CD4-positive, alpha-beta memory T cell (primary cell): ENCODE measurements around the gene TEDC1. TPM values are rescaled to one million over a fixed set of nuclear protein-coding genes. Genes with fewer than 3 reads are reported as not detected.

Source experiments
- CTCF ChIA-PET: fragments of 350-600 bp; sonication (Branson Sonifier 250); formaldehyde crosslinking; loops from one replicate; lab custom pipeline; 2021; ENCODE audit warnings: inconsistent platforms; ENCODE audit not compliant: partially characterized antibody; lab: Charles Lee
- POLR2A ChIA-PET: fragments of 350-600 bp; sonication (Branson Sonifier 250); formaldehyde crosslinking; loops from one replicate; lab custom pipeline; 2021; ENCODE audit not compliant: partially characterized antibody; lab: Charles Lee
- DNase-seq, 5 donors: peaks; one replicate each; pipeline versions ENCODE4 v3.0.0 to v3.0.0-alpha.2; 2020 to 2022; ENCODE audit warnings: mixed read lengths in 1 of 5
- H3K27ac ChIP-seq: one replicate; pipeline ENCODE4 v1.7.0; 2013; ENCODE audit warnings: low read depth, low read length
- H3K27me3 ChIP-seq: 2 replicates; pipeline ENCODE4 v1.7.0; 2013; ENCODE audit warnings: mild to moderate bottlenecking, low read length, moderate library complexity; ENCODE audit not compliant: insufficient read depth
- H3K36me3 ChIP-seq: 2 replicates; pipeline ENCODE4 v1.7.0; 2013; ENCODE audit warnings: mild to moderate bottlenecking, low read length, moderate library complexity; ENCODE audit not compliant: insufficient read depth
- H3K4me1 ChIP-seq: 2 replicates; pipeline ENCODE4 v1.7.0; 2013; ENCODE audit warnings: mild to moderate bottlenecking, low read length, moderate library complexity; ENCODE audit not compliant: insufficient read depth
- H3K4me3 ChIP-seq, 2 donors: one replicate each; pipeline ENCODE4 v1.7.0; 2013; ENCODE audit warnings: low read length in 2 of 2, mild to moderate bottlenecking in 1 of 2
- H3K9me3 ChIP-seq, 2 donors: one replicate each; pipeline ENCODE4 v1.7.0; 2013; ENCODE audit warnings: low read length in 2 of 2, control low read depth in 1 of 2; ENCODE audit not compliant: control insufficient read depth in 1 of 2
- H3K27ac Mint-ChIP-seq, 7 donors: one replicate each; pipeline ENCODE4 v1.8.0; 2020 to 2021; ENCODE audit warnings: mixed read lengths in 7 of 7, mild to moderate bottlenecking in 6 of 7, inconsistent platforms in 3 of 7, moderate library complexity in 3 of 7
- H3K27me3 Mint-ChIP-seq, 2 donors: one replicate each; pipeline ENCODE4 v1.8.0; 2020 to 2021; ENCODE audit warnings: mixed read lengths in 2 of 2
- H3K36me3 Mint-ChIP-seq, 2 donors: one replicate each; pipeline ENCODE4 v1.8.0; 2020 to 2021; ENCODE audit warnings: mixed read lengths in 2 of 2, inconsistent platforms in 1 of 2, mild to moderate bottlenecking in 1 of 2
- H3K4me1 Mint-ChIP-seq, 4 donors: one replicate each; pipeline ENCODE4 v1.8.0; 2020 to 2021; ENCODE audit warnings: mixed read lengths in 4 of 4, mild to moderate bottlenecking in 1 of 4
- H3K4me3 Mint-ChIP-seq, 8 donors: one replicate each; pipeline ENCODE4 v1.8.0; 2020 to 2021; ENCODE audit warnings: mixed read lengths in 8 of 8, mild to moderate bottlenecking in 7 of 8, moderate library complexity in 6 of 8, inconsistent platforms in 3 of 8
- H3K9me3 Mint-ChIP-seq, 8 donors: one replicate each; pipeline ENCODE4 v1.8.0; 2020 to 2021; ENCODE audit warnings: mixed read lengths in 8 of 8, mild to moderate bottlenecking in 5 of 8, inconsistent platforms in 3 of 8, moderate library complexity in 1 of 8
- intact Hi-C: fragments of 100-400 bp; cut with micrococcal nuclease; formaldehyde crosslinking; loops from one replicate; pipeline ENCODE4 v1.15.1; 2023
- polyA plus RNA-seq, 2 donors: library from polyadenylated mRNA; unstranded; fragments of 300-500 nt; fragmentation: Illumina TruSeq; gene quantifications; one replicate each; pipeline ENCODE4 v1.2.3, GENCODE V29; 2021
- total RNA-seq, 2 experiments: library from RNA; stranded (reverse); gene quantifications; one replicate each; pipeline ENCODE4 v1.2.3, GENCODE V29; 2021

Gene TEDC1
- total and polyA plus RNA-seq, 4 experiments from 2014 or later: 10.2 to 30.2 (median 17.9) TPM

DNA sequence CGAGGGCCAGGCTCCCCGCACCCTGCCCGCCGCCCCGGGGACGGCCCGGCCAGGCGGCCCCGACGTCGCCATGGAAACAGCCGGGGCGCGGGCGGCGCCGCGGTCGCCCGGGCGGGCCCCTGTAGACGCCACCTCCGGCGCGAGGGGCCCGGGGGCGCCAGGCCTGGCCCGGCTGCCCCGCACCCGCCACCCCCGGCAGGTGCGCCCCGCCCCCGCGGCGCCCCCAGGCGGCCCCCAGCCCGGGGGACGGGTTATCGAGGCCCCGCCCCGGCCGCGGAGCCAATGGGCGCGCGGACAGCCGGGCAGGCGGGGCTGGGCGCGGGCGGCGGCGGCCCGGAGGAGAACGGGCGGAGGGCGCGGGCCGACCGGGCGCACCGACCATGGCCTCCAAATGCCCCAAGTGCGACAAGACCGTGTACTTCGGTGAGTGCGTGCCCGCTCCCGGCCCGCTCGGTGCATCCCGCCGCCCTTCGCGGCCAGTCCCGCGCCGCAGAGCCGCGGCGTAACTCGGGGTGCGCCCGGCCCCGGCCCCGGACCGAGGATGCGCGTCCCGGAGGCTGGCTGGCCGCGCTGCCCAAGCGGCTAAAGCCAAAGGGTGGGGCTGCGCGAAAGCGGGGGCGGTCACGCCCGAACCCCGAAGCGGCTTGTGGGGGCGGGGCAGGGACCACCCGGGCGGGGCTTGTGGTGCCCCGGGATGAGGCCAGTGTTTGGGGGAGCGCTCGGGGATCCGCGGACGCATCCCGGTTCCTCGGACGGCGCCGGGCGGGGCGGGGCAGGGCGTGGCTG lies 16.4 kb upstream of the TEDC1 start, which contains the start of gene CRIP2:
CRIP2 (plus strand) TSS at position 339 of the 786 bp plus-strand sequence; CDS start at position 381, 42 bp downstream.
- no peaks in the 10 kb centered on the region for H3K27me3 Mint-ChIP-seq
- Histone ChIP-seq H3K9me3 (no peaks in the 10 kb centered on the region), H3K4me3 (peak within 1 kb of the TSS; percentile 36 to 61), H3K36me3 (no peaks in the 10 kb centered on the region), H3K27me3 (no peaks in the 10 kb centered on the region), H3K27ac (peak within 1 kb of the TSS; percentile 66), H3K4me1 (peaks cover 42% of the 10 kb centered on the region)
- peaks cover 0 to 2% of the 10 kb centered on the region in 2 donors for H3K36me3 Mint-ChIP-seq
- H3K4me1 Mint-ChIP-seq: peaks cover 8 to 30% (median 15%) of the 10 kb centered on the region in 4 donors
- ChIA-PET CTCF (interaction anchor here (1.0 kb wide), 1 partner anchor 15 kb away, joined by 3 read pairs; no protein-coding TSS in a partner anchor), POLR2A (interaction anchor here (1.0 to 8.3 kb wide), 5 partner anchors 12 to 71 kb away, joined by 3 to 346 read pairs (median 6); partner anchors contain the start of genes CRIP1 and TEDC1)
- intact Hi-C loops: loop anchor here (2.0 kb wide), 1 partner anchor 16 kb away; the partner anchor contains the start of gene TEDC1
- H3K27ac Mint-ChIP-seq: peak within 1 kb of the TSS; percentile 41 to 87 (median 66)
- DNase-seq: peak in 4 of 5 donors; percentile 49 to 63 (median 55)
- H3K9me3 Mint-ChIP-seq: peaks cover 0 to 3% (median 0%) of the 10 kb centered on the region in 8 donors
- peak within 1 kb of the TSS; percentile 69 to 86 (median 76) for H3K4me3 Mint-ChIP-seq

DNA sequence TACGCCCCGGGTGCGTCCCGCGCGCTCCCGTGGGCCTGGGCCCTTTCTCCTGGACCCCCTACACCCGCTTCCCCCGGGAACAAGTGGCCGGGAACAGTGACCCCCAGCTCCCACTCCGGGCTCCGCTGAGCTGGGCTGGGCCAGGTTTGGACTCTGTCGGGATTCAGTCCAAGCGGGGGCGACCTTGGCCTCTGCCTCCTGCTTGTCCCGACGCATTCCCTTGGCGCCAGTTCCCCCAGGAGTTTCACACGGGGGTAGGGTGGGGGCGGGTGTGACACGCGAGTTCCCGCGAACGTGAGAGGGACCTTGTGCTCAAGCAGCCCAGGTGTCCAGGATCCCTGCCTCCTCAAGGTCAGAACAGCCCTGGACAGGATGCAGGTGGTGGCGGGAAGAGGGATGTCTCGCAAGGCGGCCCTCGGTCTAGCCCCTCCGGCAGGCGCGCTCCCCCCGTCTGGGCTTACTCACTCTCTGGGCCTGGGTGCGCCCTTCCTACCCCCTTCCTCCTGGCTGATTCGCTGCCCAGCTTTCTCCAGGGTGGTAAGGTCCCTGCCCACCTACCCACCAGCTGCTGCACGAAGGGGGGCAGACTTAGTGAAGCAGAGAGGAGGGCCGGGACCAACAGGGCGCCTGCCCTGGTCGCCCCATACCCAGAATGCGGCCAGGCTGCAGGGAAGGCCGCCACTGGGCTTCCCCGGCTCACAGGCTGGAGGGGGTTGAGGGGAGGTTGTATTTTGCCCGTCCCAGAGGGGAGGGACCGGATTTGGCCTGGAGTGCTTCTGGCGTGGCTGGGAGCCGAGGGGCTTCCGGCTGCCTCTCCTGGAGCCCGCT lies 15.6 kb upstream of the TEDC1 start:
- peak overlapping the region in 7 of 8 donors; percentile 55 to 80 (median 74) for H3K4me3 Mint-ChIP-seq
- H3K4me1 Mint-ChIP-seq: peaks cover 11 to 38% (median 22%) of the 10 kb centered on the region in 4 donors
- peak overlapping the region in 1 of 2 donors; percentile 38 for H3K4me3 ChIP-seq
- no peaks in the 10 kb centered on the region for H3K27me3 ChIP-seq
- intact Hi-C loops: loop anchor here (2.0 kb wide), 1 partner anchor 15 kb away; the partner anchor contains the start of gene TEDC1
- POLR2A ChIA-PET: interaction anchor here (8.3 kb wide), 1 partner anchor 15 kb away, joined by 346 read pairs; the partner anchor contains the start of gene TEDC1
- CTCF ChIA-PET: no interaction called here
- no peaks in the 10 kb centered on the region for H3K36me3 ChIP-seq
- DNase-seq: peak in 1 of 5 donors; percentile 58
- peaks cover 0 to 4% of the 10 kb centered on the region in 2 donors for H3K36me3 Mint-ChIP-seq
- peaks cover 0 to 6% (median 0%) of the 10 kb centered on the region in 8 donors for H3K9me3 Mint-ChIP-seq
- H3K27ac ChIP-seq: peak overlapping the region; percentile 46
- H3K27me3 Mint-ChIP-seq: no peaks in the 10 kb centered on the region
- no peaks in the 10 kb centered on the region for H3K9me3 ChIP-seq
- peaks cover 50% of the 10 kb centered on the region for H3K4me1 ChIP-seq
- peak overlapping the region in 6 of 7 donors; percentile 12 to 87 (median 62) for H3K27ac Mint-ChIP-seq

DNA sequence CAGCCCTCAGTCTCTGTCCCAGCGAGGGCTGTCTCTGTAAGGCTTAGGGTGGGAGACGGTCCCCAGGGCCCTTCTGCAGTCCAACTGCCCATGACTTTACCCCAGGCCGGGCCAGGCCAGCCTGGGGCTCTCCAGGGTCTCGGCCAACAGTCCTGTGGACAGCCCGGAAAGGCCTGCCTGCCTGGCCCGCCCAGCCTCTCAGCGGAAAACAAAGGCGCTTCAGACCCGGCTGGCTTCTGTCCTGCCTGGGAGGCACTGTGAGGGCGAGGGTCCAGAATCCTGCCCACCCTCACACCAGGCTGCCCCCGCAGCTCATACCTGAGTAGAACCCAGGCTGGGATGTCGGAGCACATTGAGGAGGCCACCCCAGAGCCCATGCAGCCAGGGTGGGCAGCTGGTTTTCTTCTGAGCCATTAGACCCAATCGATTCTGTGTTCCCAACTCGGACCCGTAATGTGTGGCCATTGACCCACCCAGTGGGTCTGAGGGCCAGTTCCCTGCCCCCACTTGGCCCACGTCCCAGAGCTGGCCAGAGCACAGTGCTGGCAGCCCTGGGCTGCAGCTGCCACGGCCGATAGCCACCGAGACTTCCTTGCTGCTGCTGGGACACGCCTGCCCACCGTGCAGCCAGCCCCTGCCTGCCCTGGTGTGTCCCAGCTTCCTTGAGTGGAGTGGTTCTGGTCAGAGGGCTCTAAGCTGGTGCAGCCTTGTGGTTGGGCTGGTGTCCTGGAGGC lies 14.8 kb upstream of the TEDC1 start:
- DNase-seq: peak in 1 of 5 donors; percentile 47
- H3K36me3 Mint-ChIP-seq: peaks cover 0 to 6% of the 10 kb centered on the region in 2 donors
- H3K4me3 Mint-ChIP-seq: peak overlapping the region in 6 of 8 donors; percentile 55 to 80 (median 72)
- Histone ChIP-seq H3K4me1 (peaks cover 58% of the 10 kb centered on the region), H3K27ac (no peak overlapping the region), H3K36me3 (no peaks in the 10 kb centered on the region), H3K4me3 (no peak overlapping the region), H3K27me3 (no peaks in the 10 kb centered on the region), H3K9me3 (no peaks in the 10 kb centered on the region)
- ChIA-PET POLR2A (interaction anchor here (1.3 to 8.3 kb wide), 3 partner anchors 10 to 411 kb away, joined by 3 to 346 read pairs (median 8); partner anchors contain the start of genes CRIP1, GPR132 and TEDC1), CTCF (interaction anchor here (0.8 to 3.0 kb wide), 2 partner anchors 13 to 63 kb away, joined by 3 to 24 read pairs; no protein-coding TSS in a partner anchor)
- no peaks in the 10 kb centered on the region for H3K27me3 Mint-ChIP-seq
- peak overlapping the region in 5 of 7 donors; percentile 47 to 87 (median 68) for H3K27ac Mint-ChIP-seq
- intact Hi-C loops: no loop called here
- peaks cover 13 to 46% (median 29%) of the 10 kb centered on the region in 4 donors for H3K4me1 Mint-ChIP-seq
- peaks cover 0 to 9% (median 0%) of the 10 kb centered on the region in 8 donors for H3K9me3 Mint-ChIP-seq

DNA sequence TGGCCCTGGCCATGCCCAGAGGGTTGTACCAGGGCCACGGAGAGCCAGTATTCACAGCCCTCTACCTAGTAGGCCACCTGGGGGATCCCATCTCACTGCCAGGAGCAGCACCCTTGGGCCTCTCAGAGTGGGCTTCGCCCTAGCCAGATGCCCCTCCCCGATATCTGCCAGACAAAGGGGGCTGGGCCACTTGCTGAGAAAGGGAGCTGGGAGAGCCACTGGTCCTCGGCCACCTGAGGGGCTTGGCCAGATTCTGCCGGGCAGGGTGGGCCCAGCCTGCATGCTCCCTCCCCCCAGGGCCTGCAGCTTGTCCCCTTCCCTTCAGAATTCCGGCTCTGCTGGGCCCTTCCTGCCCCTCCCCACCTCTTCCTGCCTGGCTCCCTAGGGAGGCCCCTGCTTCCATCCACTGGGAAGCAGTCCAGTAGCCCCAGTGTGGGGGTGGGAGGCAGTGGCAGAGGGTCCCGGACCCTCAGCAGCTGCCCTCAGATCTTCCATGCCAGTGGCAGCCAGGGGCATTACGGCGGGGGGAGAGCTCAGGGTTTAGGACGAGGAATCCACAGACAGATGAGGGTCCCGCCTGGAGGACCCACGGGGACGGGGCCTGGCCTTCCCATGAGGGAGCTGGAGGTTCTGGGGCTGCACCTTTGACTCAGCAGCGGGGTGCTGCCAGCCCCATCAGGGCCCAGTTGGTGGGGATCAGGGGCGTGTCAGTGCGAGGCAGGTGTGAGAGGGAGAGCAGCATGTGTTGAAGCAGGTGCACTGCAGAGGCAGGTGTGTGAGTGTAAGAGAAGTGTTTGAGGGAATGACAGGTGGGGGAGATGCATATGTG lies 14.0 kb upstream of the TEDC1 start:
- Mint-ChIP-seq H3K36me3 (peaks cover 0 to 10% of the 10 kb centered on the region in 2 donors), H3K9me3 (peaks cover 0 to 9% (median 0%) of the 10 kb centered on the region in 8 donors), H3K4me1 (peaks cover 17 to 53% (median 33%) of the 10 kb centered on the region in 4 donors), H3K27ac (peak overlapping the region; percentile 67 to 93 (median 87)), H3K27me3 (no peaks in the 10 kb centered on the region), H3K4me3 (peak overlapping the region in 7 of 8 donors; percentile 6 to 86 (median 63))
- H3K4me1 ChIP-seq: peaks cover 65% of the 10 kb centered on the region
- H3K4me3 ChIP-seq: no peak overlapping the region
- H3K27me3 ChIP-seq: no peaks in the 10 kb centered on the region
- no peak overlapping the region for H3K27ac ChIP-seq
- ChIA-PET POLR2A (interaction anchor here (0.7 to 8.3 kb wide), 5 partner anchors 9 to 412 kb away, joined by 3 to 346 read pairs (median 6); partner anchors contain the start of genes CRIP1, GPR132 and TEDC1), CTCF (interaction anchor here (0.8 to 3.0 kb wide), 2 partner anchors 13 to 64 kb away, joined by 3 to 24 read pairs; no protein-coding TSS in a partner anchor)
- intact Hi-C loops: no loop called here
- H3K9me3 ChIP-seq: no peaks in the 10 kb centered on the region
- no peak for DNase-seq
- no peaks in the 10 kb centered on the region for H3K36me3 ChIP-seq

DNA sequence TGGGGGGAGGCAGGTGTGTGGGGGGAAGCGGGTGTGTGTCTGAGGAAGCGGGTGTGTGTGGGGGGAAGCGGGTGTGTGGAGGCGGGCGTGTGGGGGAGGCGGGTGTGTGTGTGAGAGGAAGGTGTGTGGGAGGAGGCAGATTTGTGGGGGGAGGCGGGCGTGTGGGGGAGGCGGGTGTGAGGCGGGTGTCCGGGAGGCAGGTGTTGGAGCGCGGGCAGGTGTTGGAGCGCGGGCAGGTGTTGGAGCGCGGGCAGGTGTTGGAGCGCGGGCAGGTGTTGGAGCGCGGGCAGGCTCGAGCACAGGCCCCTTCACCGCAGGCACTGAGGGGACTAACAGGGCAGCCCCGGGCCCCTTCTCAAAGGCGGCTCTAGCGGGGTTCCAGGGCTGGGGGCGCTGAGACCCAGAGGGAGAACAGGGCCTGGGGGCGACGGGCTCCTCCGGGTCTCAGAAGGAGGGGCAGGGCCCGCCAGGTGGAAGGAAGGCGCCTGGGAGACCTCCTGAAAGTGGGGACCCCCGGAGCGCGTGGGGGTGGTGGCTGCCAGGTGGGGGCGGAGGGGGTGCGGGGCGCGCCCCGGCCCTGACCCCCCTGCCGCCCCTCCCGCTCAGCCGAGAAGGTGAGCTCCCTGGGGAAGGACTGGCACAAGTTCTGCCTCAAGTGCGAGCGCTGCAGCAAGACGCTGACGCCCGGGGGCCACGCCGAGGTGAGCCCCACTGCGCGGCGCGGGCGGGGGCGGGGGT lies 13.2 kb upstream of the TEDC1 start:
- DNase-seq: peak; percentile 72 to 87 (median 78)
- no peaks in the 10 kb centered on the region for H3K36me3 ChIP-seq
- peak overlapping the region; percentile 67 to 93 (median 87) for H3K27ac Mint-ChIP-seq
- H3K9me3 ChIP-seq: no peaks in the 10 kb centered on the region
- H3K4me1 Mint-ChIP-seq: peaks cover 21 to 59% (median 39%) of the 10 kb centered on the region in 4 donors
- intact Hi-C loops: no loop called here
- no peaks in the 10 kb centered on the region for H3K27me3 Mint-ChIP-seq
- peaks cover 0 to 9% (median 0%) of the 10 kb centered on the region in 8 donors for H3K9me3 Mint-ChIP-seq
- H3K36me3 Mint-ChIP-seq: peaks cover 0 to 13% of the 10 kb centered on the region in 2 donors
- ChIA-PET POLR2A (interaction anchor here (0.7 to 8.3 kb wide), 4 partner anchors 8 to 80 kb away, joined by 3 to 346 read pairs (median 7); partner anchors contain the start of genes CRIP1 and TEDC1), CTCF (interaction anchor here (1.2 to 3.0 kb wide), 2 partner anchors 9 to 12 kb away, joined by 4 to 24 read pairs; partner anchors contain the start of gene CRIP1)
- peak overlapping the region in 7 of 8 donors; percentile 41 to 86 (median 63) for H3K4me3 Mint-ChIP-seq
- H3K4me3 ChIP-seq: no peak overlapping the region
- H3K27me3 ChIP-seq: no peaks in the 10 kb centered on the region
- peak overlapping the region; percentile 44 for H3K27ac ChIP-seq
- H3K4me1 ChIP-seq: peaks cover 70% of the 10 kb centered on the region
